IPS-18a (cell line): ENCODE measurements around the gene KLC1.

Experiments
- H3K27ac ChIP-seq: one replicate; pipeline ENCODE4 v1.5.1; 2013; ENCODE audit warnings: low read length
- H3K27me3 ChIP-seq: one replicate; pipeline ENCODE4 v1.6.1; 2013; ENCODE audit warnings: mild to moderate bottlenecking, low read length; ENCODE audit not compliant: control insufficient read depth, insufficient read depth
- H3K36me3 ChIP-seq: one replicate; pipeline ENCODE4 v1.6.1; 2013; ENCODE audit warnings: low read depth, low read length; ENCODE audit not compliant: control insufficient read depth
- H3K4me1 ChIP-seq: one replicate; pipeline ENCODE4 v1.6.1; 2013; ENCODE audit warnings: low read depth, low read length; ENCODE audit not compliant: control insufficient read depth
- H3K4me3 ChIP-seq: one replicate; pipeline ENCODE4 v1.5.1; 2013; ENCODE audit warnings: low read length
- H3K9ac ChIP-seq: one replicate; pipeline ENCODE4 v1.6.1; 2013; ENCODE audit warnings: mild to moderate bottlenecking, low read length, moderate library complexity
- H3K9me3 ChIP-seq: one replicate; pipeline ENCODE4 v1.6.1; 2013; ENCODE audit warnings: low read depth, low read length; ENCODE audit not compliant: control insufficient read depth

The KLC1 gene

GRCh38 chr14:103710771-103711377 lies 81.9 kb downstream of the KLC1 start:
- Histone ChIP-seq H3K4me1 (peaks cover 11% of the 10 kb centered on the region), H3K4me3 (no peak overlapping the region), H3K27ac (no peak overlapping the region), H3K27me3 (no peaks in the 10 kb centered on the region), H3K9me3 (no peaks in the 10 kb centered on the region), H3K36me3 (peaks cover 33% of the 10 kb centered on the region), H3K9ac (no peak overlapping the region)

GRCh38 chr14:103711516-103712431 lies 82.8 kb downstream of the KLC1 start:
- Histone ChIP-seq H3K9me3 (no peaks in the 10 kb centered on the region), H3K27ac (no peak overlapping the region), H3K27me3 (no peaks in the 10 kb centered on the region), H3K9ac (no peak overlapping the region), H3K4me1 (peaks cover 15% of the 10 kb centered on the region), H3K36me3 (peaks cover 26% of the 10 kb centered on the region), H3K4me3 (no peak overlapping the region)

GRCh38 chr14:103712633-103713247 lies 83.7 kb downstream of the KLC1 start:
- H3K4me1 ChIP-seq = peaks cover 16% of the 10 kb centered on the region
- H3K4me3 ChIP-seq = no peak overlapping the region
- H3K27ac ChIP-seq = no peak overlapping the region
- peaks cover 22% of the 10 kb centered on the region for H3K36me3 ChIP-seq
- H3K9ac ChIP-seq = no peak overlapping the region
- no peaks in the 10 kb centered on the region for H3K27me3 ChIP-seq
- no peaks in the 10 kb centered on the region for H3K9me3 ChIP-seq

DNA sequence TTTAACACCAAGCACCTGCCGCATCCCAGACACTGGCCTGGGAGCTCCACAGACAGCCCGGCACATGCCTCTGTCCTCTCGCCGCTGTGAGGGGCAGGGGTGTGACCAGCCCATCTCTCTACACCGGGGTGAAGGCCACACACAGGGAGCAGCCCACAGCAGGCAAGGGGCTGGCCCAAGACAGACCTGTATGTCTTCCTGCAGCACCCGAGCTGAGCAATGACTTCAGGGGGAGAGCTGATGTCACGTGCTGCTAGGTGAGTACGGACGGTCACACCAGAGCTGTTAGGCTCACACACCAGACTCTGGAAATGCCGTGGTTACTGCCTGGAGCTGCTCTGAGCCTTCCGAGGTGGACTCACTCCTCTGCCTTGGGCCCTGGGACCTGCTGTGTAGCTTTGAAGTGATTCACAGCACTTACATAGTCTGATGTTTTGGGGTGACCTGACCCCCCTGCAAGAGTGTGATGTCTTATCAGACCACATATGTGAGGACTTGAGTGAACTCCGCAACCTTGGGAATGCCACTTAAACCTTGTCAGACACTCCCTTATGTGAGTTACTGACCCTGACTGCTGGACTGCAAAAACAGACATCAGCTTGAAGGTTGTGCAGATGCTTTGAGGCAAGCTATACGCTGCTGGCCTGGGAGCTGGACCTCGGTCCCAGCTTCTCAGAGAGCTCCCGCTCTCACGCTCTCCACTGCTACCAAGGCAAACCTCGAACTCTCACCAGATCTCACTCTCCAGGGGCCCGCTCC lies 84.5 kb downstream of the KLC1 start:
- no peak overlapping the region for H3K9ac ChIP-seq
- no peaks in the 10 kb centered on the region for H3K9me3 ChIP-seq
- peaks cover 15% of the 10 kb centered on the region for H3K36me3 ChIP-seq
- no peak overlapping the region for H3K4me3 ChIP-seq
- H3K27ac ChIP-seq = no peak overlapping the region
- peaks cover 16% of the 10 kb centered on the region for H3K4me1 ChIP-seq
- no peaks in the 10 kb centered on the region for H3K27me3 ChIP-seq

GRCh38 chr14:103714063-103714724 lies 85.2 kb downstream of the KLC1 start:
- Histone ChIP-seq H3K9ac (peak overlapping the region; percentile 78), H3K4me3 (peak overlapping the region; percentile 59), H3K4me1 (peaks cover 16% of the 10 kb centered on the region), H3K27ac (no peak overlapping the region), H3K36me3 (peaks cover 9% of the 10 kb centered on the region), H3K27me3 (no peaks in the 10 kb centered on the region), H3K9me3 (no peaks in the 10 kb centered on the region)

DNA sequence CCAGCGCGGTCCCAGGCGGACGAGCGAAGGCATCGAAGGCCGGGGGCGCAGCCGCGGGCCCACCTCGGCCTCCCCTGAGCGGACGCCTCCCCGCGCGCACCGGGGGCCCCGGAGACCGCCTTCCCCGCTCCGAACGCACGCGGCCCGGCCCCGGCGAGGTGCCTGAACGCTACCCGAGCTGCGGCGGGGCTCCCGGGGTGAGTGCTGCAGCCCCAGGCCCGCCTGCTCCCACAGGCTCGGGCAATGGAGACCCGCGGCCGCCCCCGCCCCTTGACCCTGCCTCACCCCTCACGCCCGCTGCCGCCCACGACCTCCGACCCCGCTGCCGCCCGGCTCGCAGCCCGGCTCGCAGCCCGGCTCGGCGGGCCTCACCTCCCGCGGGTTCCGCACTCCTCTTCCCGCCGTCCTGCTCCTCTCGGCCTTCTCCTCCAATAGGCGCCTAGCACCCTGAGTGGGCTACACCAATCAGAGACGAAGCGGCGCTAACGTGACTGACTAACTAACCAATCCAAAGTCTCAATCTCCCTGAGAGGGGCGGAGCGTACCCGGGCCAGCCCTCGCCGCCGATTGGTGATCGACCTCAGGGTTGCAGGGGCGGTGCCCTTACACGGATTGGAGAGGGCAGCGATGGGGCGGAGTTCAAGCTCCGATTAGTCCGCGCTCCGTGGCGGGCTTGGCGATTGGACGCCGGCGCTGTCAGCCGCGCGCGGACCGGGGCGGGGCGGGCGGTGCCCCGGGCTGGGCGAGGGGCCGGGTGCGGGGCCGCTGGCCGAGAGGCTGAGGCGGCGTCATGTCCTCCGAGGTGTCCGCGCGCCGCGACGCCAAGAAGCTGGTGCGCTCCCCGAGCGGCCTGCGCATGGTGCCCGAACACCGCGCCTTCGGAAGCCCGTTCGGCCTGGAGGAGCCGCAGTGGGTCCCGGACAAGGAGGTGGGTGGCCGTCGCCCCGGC lies 86.3 kb downstream of the KLC1 start, which contains the start of the genes XRCC3 and ZFYVE21:
Gene XRCC3 (minus strand): TSS at position 400 of the 949 bp plus-strand sequence. CDS start 4,364 bp downstream, outside the sequence.
Gene ZFYVE21 (plus strand): TSS at position 759 of the 949 bp plus-strand sequence. CDS start 32 bp downstream, at position 791.
- Histone ChIP-seq H3K9me3 (no peaks in the 10 kb centered on the region), H3K27ac (no peak within 1 kb of the TSS), H3K4me3 (peak within 1 kb of the TSS; percentile 71), H3K27me3 (no peaks in the 10 kb centered on the region), H3K9ac (peak within 1 kb of the TSS; percentile 78), H3K4me1 (peaks cover 16% of the 10 kb centered on the region), H3K36me3 (no peaks in the 10 kb centered on the region)

- no peaks in the 10 kb centered on the region for H3K27me3 ChIP-seq
- peaks cover 9% of the 10 kb centered on the region for H3K4me1 ChIP-seq
- H3K27ac ChIP-seq = no peak overlapping the region
- H3K4me3 ChIP-seq = peak overlapping the region; percentile 71
- H3K9ac ChIP-seq = peak overlapping the region; percentile 22
- no peaks in the 10 kb centered on the region for H3K9me3 ChIP-seq
- no peaks in the 10 kb centered on the region for H3K36me3 ChIP-seq
Measured at GRCh38 chr14:103716091-103716801, 87.2 kb downstream of the KLC1 start.

GRCh38 chr14:103716899-103717411 lies 87.9 kb downstream of the KLC1 start:
- no peaks in the 10 kb centered on the region for H3K36me3 ChIP-seq
- H3K4me3 ChIP-seq = peak overlapping the region; percentile 71
- no peaks in the 10 kb centered on the region for H3K27me3 ChIP-seq
- peak overlapping the region; percentile 22 for H3K9ac ChIP-seq
- H3K4me1 ChIP-seq = peaks cover 9% of the 10 kb centered on the region
- H3K9me3 ChIP-seq = no peaks in the 10 kb centered on the region
- no peak overlapping the region for H3K27ac ChIP-seq

GRCh38 chr14:103718572-103718971 lies 89.6 kb downstream of the KLC1 start:
- Histone ChIP-seq H3K27me3 (no peaks in the 10 kb centered on the region), H3K27ac (no peak overlapping the region), H3K4me3 (no peak overlapping the region), H3K9ac (no peak overlapping the region), H3K4me1 (peaks cover 9% of the 10 kb centered on the region), H3K9me3 (no peaks in the 10 kb centered on the region), H3K36me3 (no peaks in the 10 kb centered on the region)
